Coronary artery (tissue), 2 donors: ENCODE results near the gene PHKA1.
"Not testable (repeated sequence)": the region's sequence is repeated elsewhere in the genome, so short reads cannot be mapped to it uniquely, and the experiment has no call there.

ENCODE experiments used
- DNase-seq: peaks from one replicate; pipeline ENCODE4 v3.0.0-alpha.2; 2017; ENCODE audit warnings: low spot score
- H3K27ac ChIP-seq, 2 donors: fragments of 200-600 bp; sonication (generic); one replicate each; pipeline ENCODE4 v1.5.1; 2016 to 2019
- H3K4me3 ChIP-seq: fragments of 200-600 bp; sonication (generic); 2 replicates; pipeline ENCODE4 v1.5.1; 2016; ENCODE audit warnings: mild to moderate bottlenecking, moderate library complexity
- TF ChIP-seq, protein P1 (sequence below): fragments of 200-600 bp; sonication (generic); IDR thresholded peaks from one replicate; pipeline ENCODE4 v1.5.1; 2019; ENCODE audit warnings: antibody characterized with exemption

Gene PHKA1

GRCh38 chrX:72713599-72714477, at the start of gene PHKA1:
PHKA1 (minus strand) TSS chrX:72714306; CDS start chrX:72713880, 426 bp downstream.
- Histone ChIP-seq H3K4me3 (peak within 1 kb of the TSS; percentile 70), H3K27ac (peak within 1 kb of the TSS; percentile 84 to 91)
- DNase-seq, result not testable (repeated sequence)

GRCh38 chrX:72760454-72760853, 46.3 kb upstream of the PHKA1 start:
- not testable (repeated sequence) for DNase-seq, H3K27ac ChIP-seq, H3K4me3 ChIP-seq

DNA sequence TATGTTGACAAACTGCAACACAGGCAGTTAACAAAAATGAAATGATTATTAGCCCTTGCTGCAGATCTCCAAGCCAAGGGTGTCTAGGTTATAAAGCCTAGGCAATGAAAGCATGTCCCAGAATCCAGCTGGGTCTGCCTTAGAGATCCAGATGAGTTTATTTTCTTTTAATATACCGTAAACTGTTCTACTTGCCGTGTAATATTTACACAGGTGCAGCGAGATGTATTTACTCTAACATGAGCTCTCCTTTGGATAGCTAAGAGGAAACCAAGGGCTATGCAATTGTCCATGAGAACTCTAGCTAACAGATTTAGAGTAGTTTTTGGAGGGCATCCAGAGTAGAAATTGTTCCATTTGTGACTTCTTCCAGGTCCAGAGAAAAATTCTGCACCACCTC, 34.4 kb upstream of the PHKA1 start:
- not testable (repeated sequence) for H3K27ac ChIP-seq, H3K4me3 ChIP-seq, DNase-seq

DNA sequence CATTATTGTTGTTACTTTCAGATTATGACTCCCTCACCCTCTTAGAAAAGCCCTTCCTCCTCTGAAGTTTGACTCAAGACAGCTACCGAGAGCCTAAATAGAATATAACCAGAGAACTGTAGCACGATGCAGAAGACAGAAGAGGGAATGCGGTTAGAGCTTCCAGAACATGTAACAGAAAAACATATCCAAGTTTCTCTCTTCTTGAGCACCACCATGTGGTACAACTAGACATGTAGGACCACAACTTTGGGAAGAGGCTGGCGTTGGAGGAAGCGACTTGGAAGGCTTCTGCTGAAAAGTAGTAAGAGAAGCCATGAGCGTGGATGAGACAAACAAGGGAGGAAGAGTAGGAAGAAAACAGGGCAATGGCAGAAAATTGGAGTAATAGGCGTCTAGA, 31.4 kb upstream of the PHKA1 start:
- DNase-seq, H3K27ac ChIP-seq, H3K4me3 ChIP-seq: not testable (repeated sequence)

DNA sequence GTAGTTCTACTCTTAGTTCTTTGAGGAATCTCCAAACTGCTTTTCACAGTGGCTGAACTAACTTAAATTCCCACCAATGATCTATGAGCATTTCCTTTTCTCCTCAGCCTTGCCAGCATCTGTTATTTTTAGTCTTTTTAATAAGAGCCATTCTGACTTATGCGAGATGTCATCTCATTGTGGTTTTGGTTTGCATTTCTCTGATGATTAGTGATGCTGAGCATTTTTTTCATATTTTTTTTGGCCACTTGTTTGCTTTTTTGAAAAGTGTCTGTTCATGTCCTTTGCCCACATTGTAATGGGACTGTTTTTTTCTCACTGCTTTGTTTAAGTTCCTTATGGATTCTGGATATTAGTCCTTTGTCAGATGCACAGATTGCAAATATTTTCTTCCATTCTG, 21.5 kb upstream of the PHKA1 start:
- DNase-seq, result no peak
- TF ChIP-seq, protein P1, sequence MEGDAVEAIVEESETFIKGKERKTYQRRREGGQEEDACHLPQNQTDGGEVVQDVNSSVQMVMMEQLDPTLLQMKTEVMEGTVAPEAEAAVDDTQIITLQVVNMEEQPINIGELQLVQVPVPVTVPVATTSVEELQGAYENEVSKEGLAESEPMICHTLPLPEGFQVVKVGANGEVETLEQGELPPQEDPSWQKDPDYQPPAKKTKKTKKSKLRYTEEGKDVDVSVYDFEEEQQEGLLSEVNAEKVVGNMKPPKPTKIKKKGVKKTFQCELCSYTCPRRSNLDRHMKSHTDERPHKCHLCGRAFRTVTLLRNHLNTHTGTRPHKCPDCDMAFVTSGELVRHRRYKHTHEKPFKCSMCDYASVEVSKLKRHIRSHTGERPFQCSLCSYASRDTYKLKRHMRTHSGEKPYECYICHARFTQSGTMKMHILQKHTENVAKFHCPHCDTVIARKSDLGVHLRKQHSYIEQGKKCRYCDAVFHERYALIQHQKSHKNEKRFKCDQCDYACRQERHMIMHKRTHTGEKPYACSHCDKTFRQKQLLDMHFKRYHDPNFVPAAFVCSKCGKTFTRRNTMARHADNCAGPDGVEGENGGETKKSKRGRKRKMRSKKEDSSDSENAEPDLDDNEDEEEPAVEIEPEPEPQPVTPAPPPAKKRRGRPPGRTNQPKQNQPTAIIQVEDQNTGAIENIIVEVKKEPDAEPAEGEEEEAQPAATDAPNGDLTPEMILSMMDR, result no peak
- H3K27ac ChIP-seq, result no peak overlapping the region

GRCh38 chrX:72733636-72734035, 19.5 kb upstream of the PHKA1 start:
- not testable (repeated sequence) for DNase-seq, H3K27ac ChIP-seq, H3K4me3 ChIP-seq

More for the DNA sequence above, 21.5 kb upstream of the PHKA1 start:
- H3K4me3 ChIP-seq, result no peak overlapping the region

DNA sequence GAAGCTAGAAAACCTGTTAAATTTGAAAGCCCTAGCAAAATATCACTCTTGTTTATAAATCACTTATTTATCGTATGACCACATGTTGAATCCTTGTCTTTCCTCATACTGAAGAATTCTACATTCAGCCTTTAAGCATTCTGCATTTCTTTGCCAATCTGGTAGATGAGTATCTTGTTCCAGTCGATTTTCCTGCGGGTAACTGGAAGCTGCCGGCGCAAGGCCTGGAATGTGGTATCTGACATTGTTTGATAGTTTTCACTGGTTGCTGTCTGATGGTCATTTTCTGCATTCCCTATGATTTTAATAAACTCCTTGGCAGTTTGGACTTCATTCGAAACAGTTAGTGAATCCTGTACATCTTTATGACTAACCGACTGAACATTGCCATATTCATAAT, 13.7 kb upstream of the PHKA1 start:
- no peak for DNase-seq
- Histone ChIP-seq H3K27ac (no peak overlapping the region), H3K4me3 (no peak overlapping the region)
- TF ChIP-seq, protein P1, result no peak

DNA sequence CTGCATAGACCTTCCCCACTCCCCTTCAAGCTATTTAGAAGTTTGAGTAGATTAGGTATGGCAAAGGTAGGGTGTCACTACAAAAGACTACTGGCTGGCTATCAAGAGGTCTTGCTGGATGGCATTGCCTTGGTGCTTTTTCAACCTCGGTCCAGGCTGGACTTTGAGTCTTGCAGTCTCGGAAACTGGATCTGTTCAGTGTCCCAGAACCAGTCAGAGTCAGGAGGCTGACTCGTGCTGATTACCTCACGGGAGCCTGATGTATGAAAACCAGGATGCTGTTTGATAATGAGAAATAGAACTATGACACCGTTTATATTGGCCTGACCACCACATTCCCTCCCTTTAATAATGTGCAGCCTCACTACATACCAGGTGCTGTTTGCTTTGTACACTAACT, 2.7 kb upstream of the PHKA1 start:
- H3K4me3 ChIP-seq, result no peak overlapping the region
- no peak for DNase-seq
- TF ChIP-seq, protein P1, result no peak
- H3K27ac ChIP-seq, result no peak overlapping the region

- Histone ChIP-seq H3K4me3 (no peak overlapping the region), H3K27ac (no peak overlapping the region)
- no peak for DNase-seq
- TF ChIP-seq, protein P1, result no peak
These were observed 1.4 kb upstream of the PHKA1 start for GRCh38 chrX:72715546-72715945.

DNA sequence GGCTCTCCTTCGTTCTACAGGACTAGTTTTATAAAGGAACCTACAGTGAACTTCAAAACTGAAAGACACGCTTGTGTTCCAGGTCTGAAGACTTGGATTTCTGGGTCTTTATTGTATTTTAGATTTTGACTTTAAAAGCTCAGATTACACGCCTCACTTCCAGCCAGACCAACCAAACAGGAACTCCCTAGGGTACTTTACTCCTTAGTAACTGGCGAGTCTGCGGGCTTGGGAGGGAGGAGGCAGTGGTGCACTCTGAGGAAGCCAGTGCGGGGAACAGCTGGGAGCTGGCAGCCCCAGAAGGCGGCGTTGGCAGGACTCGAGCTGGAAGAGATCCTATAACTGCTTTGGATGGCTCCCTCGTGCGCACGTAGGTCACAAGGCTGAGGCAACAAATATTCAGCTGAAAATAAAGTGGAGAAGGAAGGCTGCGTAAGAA, 391 bp upstream of the PHKA1 start:
- TF ChIP-seq, protein P1, result no peak
- Histone ChIP-seq H3K4me3 (peak overlapping the region; percentile 70), H3K27ac (peak overlapping the region; percentile 84 to 91)
- DNase-seq, result peak; percentile 88
